ENCODE measurements around the gene PRAMEF25.
"Not testable (repeated sequence)": the region's sequence is repeated elsewhere in the genome, so short reads cannot be mapped to it uniquely, and the experiment has no call there.

The PRAMEF25 gene

GRCh38 chr1:13070474-13070873, at the start of gene PRAMEF25:
Gene PRAMEF25, plus strand, starts transcription at chr1:13070774. Its CDS starts 2,920 bp downstream, at chr1:13073694.
- not testable (repeated sequence) for H3K4me3 ChIP-seq; DNase-seq (ENCODE audit: low spot score); H3K27ac ChIP-seq

- H3K4me3 ChIP-seq; DNase-seq (ENCODE audit: low spot score); H3K27ac ChIP-seq: not testable (repeated sequence)
Observed at GRCh38 chr1:13056475-13056874, 14.1 kb upstream of the PRAMEF25 start, which contains the start of gene PRAMEF27. Gene PRAMEF27, minus strand, starts transcription at chr1:13056575. Its CDS starts 2,916 bp downstream, at chr1:13053659.

GRCh38 chr1:13116754-13117153, 46.2 kb downstream of the PRAMEF25 start, which contains the start of gene HNRNPCL2:
Gene HNRNPCL2, minus strand, starts transcription at chr1:13116854. Its CDS starts 454 bp downstream, at chr1:13116400.
- H3K4me3 ChIP-seq; H3K27ac ChIP-seq; DNase-seq (ENCODE audit: low spot score): not testable (repeated sequence)
